Right atrium auricular region (tissue), 2 donors: ENCODE results near the gene MCM5. TPM values are rescaled to one million over a fixed set of nuclear protein-coding genes. Genes with fewer than 3 reads are reported as not detected.

Experiments
- DNase-seq: peaks from one replicate; pipeline ENCODE4 v3.0.0-alpha.2; 2019; ENCODE audit warnings: low spot score
- H3K27ac ChIP-seq, 2 donors: fragments of 200-600 bp; sonication (generic); 1 replicate in 1 of 2; 2 replicates in 1 of 2; pipeline ENCODE4 v1.5.1; 2016 to 2019
- H3K27me3 ChIP-seq, 2 donors: fragments of 200-600 bp; sonication (generic); one replicate each; pipeline versions ENCODE4 v1.5.1 to v1.6.0; 2017 to 2019
- H3K36me3 ChIP-seq: fragments of 200-600 bp; sonication (generic); one replicate; pipeline ENCODE4 v1.5.1; 2016
- H3K4me1 ChIP-seq, 2 donors: fragments of 200-600 bp; sonication (generic); one replicate each; pipeline versions ENCODE4 v1.5.1 to v1.6.0; 2017 to 2019
- H3K4me3 ChIP-seq, 2 donors: fragments of 200-600 bp; sonication (generic); 1 replicate in 1 of 2; 2 replicates in 1 of 2; pipeline ENCODE4 v1.5.1; 2017 to 2019; ENCODE audit warnings: mild to moderate bottlenecking in 1 of 2, moderate library complexity in 1 of 2
- H3K9me3 ChIP-seq, 2 donors: fragments of 200-600 bp; sonication (generic); one replicate each; pipeline ENCODE4 v1.5.1; 2019
- total RNA-seq, 2 donors: library from RNA; depleted of rRNA; stranded (reverse); fragments of >200 nt; gene quantifications; one replicate each; pipeline ENCODE4 v1.1.0, GENCODE V29; 2016
- TF ChIP-seq, protein P1 (sequence below), 2 donors: fragments of 200-600 bp; sonication (generic); IDR thresholded peaks; one replicate each; pipeline ENCODE4 v1.5.1; 2019; ENCODE audit warnings: antibody characterized with exemption in 2 of 2

The MCM5 gene
- total RNA-seq, 2 donors from 2014 or later, result 5.3 to 6.8 TPM

DNA sequence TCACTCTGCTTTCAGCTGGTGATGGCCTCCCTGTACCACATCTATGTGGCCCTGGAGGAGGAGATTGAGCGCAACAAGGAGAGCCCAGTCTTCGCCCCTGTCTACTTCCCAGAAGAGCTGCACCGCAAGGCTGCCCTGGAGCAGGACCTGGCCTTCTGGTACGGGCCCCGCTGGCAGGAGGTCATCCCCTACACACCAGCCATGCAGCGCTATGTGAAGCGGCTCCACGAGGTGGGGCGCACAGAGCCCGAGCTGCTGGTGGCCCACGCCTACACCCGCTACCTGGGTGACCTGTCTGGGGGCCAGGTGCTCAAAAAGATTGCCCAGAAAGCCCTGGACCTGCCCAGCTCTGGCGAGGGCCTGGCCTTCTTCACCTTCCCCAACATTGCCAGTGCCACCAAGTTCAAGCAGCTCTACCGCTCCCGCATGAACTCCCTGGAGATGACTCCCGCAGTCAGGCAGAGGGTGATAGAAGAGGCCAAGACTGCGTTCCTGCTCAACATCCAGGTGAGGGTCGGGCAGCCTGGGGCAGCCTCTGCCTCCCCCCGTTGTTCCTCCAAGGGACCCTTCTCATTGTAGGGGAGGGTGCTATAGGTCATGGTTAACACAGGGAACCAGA lies 13.2 kb upstream of the MCM5 start:
- H3K9me3 ChIP-seq, result no peaks in the 10 kb centered on the region
- DNase-seq, result no peak
- TF ChIP-seq, protein P1, sequence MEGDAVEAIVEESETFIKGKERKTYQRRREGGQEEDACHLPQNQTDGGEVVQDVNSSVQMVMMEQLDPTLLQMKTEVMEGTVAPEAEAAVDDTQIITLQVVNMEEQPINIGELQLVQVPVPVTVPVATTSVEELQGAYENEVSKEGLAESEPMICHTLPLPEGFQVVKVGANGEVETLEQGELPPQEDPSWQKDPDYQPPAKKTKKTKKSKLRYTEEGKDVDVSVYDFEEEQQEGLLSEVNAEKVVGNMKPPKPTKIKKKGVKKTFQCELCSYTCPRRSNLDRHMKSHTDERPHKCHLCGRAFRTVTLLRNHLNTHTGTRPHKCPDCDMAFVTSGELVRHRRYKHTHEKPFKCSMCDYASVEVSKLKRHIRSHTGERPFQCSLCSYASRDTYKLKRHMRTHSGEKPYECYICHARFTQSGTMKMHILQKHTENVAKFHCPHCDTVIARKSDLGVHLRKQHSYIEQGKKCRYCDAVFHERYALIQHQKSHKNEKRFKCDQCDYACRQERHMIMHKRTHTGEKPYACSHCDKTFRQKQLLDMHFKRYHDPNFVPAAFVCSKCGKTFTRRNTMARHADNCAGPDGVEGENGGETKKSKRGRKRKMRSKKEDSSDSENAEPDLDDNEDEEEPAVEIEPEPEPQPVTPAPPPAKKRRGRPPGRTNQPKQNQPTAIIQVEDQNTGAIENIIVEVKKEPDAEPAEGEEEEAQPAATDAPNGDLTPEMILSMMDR (IDR thresholded peaks at IDR 0.05), result no peak
- peaks cover 7% of the 10 kb centered on the region for H3K36me3 ChIP-seq
- peaks cover 0 to 3% of the 10 kb centered on the region in 2 donors for H3K4me1 ChIP-seq
- H3K27ac ChIP-seq, result no peak overlapping the region
- H3K27me3 ChIP-seq, result no peaks in the 10 kb centered on the region
- H3K4me3 ChIP-seq, result no peak overlapping the region

DNA sequence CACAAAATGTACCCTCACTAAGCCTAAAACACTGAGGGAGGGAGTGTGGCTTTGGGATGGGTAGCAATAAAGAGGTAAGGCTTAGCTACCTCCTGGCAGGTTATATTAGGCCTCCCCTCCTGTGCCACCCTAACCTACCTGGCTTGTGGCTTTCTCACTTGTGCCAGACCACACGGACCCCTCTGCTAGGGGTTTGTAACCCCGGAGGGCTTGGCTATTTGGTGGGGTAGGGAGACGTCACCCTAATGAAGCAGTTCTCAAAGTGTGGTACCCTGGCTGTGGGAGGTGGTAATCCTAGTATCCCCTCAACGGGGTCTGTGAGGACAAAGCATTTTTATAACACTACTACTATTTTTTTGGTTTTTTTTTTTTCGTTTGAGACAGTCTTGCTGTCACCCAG lies 9.0 kb upstream of the MCM5 start:
- Histone ChIP-seq H3K9me3 (no peaks in the 10 kb centered on the region), H3K27ac (no peak overlapping the region), H3K4me1 (no peaks in the 10 kb centered on the region), H3K36me3 (peaks cover 7% of the 10 kb centered on the region), H3K27me3 (no peaks in the 10 kb centered on the region), H3K4me3 (no peak overlapping the region)
- TF ChIP-seq, protein P1 (IDR thresholded peaks at IDR 0.05), result no peak
- DNase-seq, result no peak

DNA sequence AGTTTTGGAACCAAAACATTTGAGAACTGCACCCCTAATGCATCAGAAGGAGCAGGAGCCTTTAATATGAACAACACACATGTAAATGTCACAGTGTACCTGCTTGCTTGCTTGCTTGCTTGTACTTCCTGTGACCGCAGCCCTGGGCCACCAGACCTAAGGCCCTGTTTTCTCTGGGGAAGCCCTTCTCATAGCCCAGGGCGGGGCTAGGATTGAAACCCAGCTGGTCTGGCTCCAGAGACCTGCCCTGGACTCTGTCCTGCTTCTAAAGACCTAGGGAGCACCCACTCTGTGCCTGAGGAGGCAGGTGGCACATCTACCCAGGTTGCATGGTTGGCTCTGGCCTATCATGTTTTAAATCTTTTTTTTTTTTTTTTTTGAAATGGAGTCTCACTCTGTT lies 7.6 kb upstream of the MCM5 start:
- DNase-seq, result no peak
- TF ChIP-seq, protein P1 (IDR thresholded peaks at IDR 0.05), result no peak
- Histone ChIP-seq H3K36me3 (peaks cover 7% of the 10 kb centered on the region), H3K4me3 (no peak overlapping the region), H3K27me3 (no peaks in the 10 kb centered on the region), H3K27ac (no peak overlapping the region), H3K9me3 (no peaks in the 10 kb centered on the region), H3K4me1 (no peaks in the 10 kb centered on the region)

DNA sequence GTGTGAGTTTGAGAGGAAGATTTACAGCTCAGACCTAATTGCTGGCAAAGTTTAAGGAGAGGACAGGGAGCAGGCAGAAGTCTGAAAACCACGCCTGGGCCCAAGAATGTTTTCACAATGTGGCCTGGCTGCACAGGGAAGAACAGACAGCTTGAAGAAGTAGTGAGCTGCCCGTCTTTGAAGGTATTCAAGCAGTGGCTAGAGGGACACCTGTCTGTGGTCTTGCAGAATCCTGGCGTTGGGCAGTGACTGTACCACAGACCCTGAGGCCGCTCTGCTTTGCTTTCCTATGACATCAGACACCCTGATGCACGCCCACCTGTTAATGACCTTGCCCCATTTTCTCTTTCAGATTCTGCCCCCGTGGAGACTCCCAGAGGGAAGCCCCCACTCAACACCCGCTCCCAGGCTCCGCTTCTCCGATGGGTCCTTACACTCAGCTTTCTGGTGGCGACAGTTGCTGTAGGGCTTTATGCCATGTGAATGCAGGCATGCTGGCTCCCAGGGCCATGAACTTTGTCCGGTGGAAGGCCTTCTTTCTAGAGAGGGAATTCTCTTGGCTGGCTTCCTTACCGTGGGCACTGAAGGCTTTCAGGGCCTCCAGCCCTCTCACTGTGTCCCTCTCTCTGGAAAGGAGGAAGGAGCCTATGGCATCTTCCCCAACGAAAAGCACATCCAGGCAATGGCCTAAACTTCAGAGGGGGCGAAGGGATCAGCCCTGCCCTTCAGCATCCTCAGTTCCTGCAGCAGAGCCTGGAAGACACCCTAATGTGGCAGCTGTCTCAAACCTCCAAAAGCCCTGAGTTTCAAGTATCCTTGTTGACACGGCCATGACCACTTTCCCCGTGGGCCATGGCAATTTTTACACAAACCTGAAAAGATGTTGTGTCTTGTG lies 6.6 kb upstream of the MCM5 start:
- Histone ChIP-seq H3K27me3 (no peaks in the 10 kb centered on the region), H3K4me1 (no peaks in the 10 kb centered on the region), H3K9me3 (no peaks in the 10 kb centered on the region), H3K27ac (no peak overlapping the region), H3K36me3 (peaks cover 3% of the 10 kb centered on the region), H3K4me3 (no peak overlapping the region)
- TF ChIP-seq, protein P1 (IDR thresholded peaks at IDR 0.05), result no peak
- no peak for DNase-seq

DNA sequence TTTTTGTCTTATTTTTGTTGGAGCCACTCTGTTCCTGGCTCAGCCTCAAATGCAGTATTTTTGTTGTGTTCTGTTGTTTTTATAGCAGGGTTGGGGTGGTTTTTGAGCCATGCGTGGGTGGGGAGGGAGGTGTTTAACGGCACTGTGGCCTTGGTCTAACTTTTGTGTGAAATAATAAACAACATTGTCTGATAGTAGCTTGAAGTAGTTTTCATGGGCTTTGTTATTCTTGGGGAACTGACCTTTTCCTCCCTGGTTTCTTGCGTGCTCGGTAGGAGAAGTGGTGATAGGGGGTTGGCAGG lies 6.0 kb upstream of the MCM5 start:
- Histone ChIP-seq H3K27ac (no peak overlapping the region), H3K27me3 (no peaks in the 10 kb centered on the region), H3K36me3 (no peaks in the 10 kb centered on the region), H3K4me3 (no peak overlapping the region), H3K9me3 (no peaks in the 10 kb centered on the region), H3K4me1 (no peaks in the 10 kb centered on the region)
- DNase-seq, result no peak
- TF ChIP-seq, protein P1 (IDR thresholded peaks at IDR 0.05), result no peak
